ENCODE results near the gene LYSMD3. TPM values are rescaled to one million over a fixed set of nuclear protein-coding genes. Genes with fewer than 3 reads are reported as not detected.

LYSMD3 gene
- total and polyA plus RNA-seq, 10 of the 15 experiments (the other 5 are each of a cell fraction or from before 2014, with no cell fraction given), result 3.9 to 22.5 (median 12.6) TPM

- SMC1A ChIA-PET (ENCODE audit: uncharacterized antibody, unreplicated experiment), result no interaction called here
- Histone ChIP-seq H2AFZ (ENCODE audit: control insufficient read depth, low read depth, low read length) (no peak overlapping the region), H3K36me3 (ENCODE audit: control insufficient read depth in 2 of 2, insufficient read depth in 2 of 2, low read length in 1 of 2) (no peaks in the 10 kb centered on the region), H4K20me1 (ENCODE audit: control insufficient read depth, insufficient read depth) (no peaks in the 10 kb centered on the region), H3K79me2 (ENCODE audit: control insufficient read depth, insufficient read depth, low read length) (no peaks in the 10 kb centered on the region), H3K4me2 (ENCODE audit: control insufficient read depth, insufficient read depth) (no peak overlapping the region), H3K9me3 (replicated peaks; ENCODE audit: control insufficient read depth, insufficient read depth, low read length) (no peaks in the 10 kb centered on the region), H3K27ac (ENCODE audit: control insufficient read depth, insufficient read depth) (no peak overlapping the region), H3K27me3 (replicated peaks in 1 of 2; ENCODE audit: control insufficient read depth in 2 of 2, insufficient read depth in 2 of 2, low read length in 1 of 2) (no peaks in the 10 kb centered on the region; a peak in 1 of 4 replicates), H3K4me1 (ENCODE audit: control insufficient read depth, insufficient read depth, low read length) (no peaks in the 10 kb centered on the region), H3K4me3 (no peak overlapping the region), H3K9ac (ENCODE audit: control insufficient read depth, insufficient read depth, low read length) (no peak overlapping the region)
- no peak for DNase-seq (ENCODE audit: low read depth, low spot score)
- CTCF ChIA-PET, result interaction anchor here (1.0 to 1.3 kb wide), 3 partner anchors 57 to 237 kb away, joined by 3 to 4 read pairs (median 4); no protein-coding TSS in a partner anchor
- BruUV-seq (replicated peaks), result no TSS peak
- intact Hi-C loops (cut with micrococcal nuclease; ENCODE audit: unreplicated experiment) (no loop called here), in situ Hi-C loops (cut with MboI) (no loop called here)
- no peak for FAIRE-seq
- TF ChIP-seq STAT3 (IDR thresholded peaks at IDR 0.05; ENCODE audit: low read depth, low read length) (no peak), NR2C2 (IDR thresholded peaks at IDR 0.05; ENCODE audit: borderline replicate concordance, control insufficient read depth, insufficient read length, low read depth) (no peak), BACH1 (IDR thresholded peaks at IDR 0.05; ENCODE audit: borderline replicate concordance) (no peak), HDAC6 (IDR thresholded peaks at IDR 0.05; ENCODE audit: unreplicated experiment) (no peak), USF1 (IDR thresholded peaks at IDR 0.05; ENCODE audit: borderline replicate concordance, extremely low read length, insufficient read depth, low read depth, low read length) (no peak), SP1 (IDR thresholded peaks at IDR 0.05; ENCODE audit: low read depth, low read length) (no peak), CBX3 (IDR thresholded peaks at IDR 0.05; ENCODE audit: borderline replicate concordance, low read depth) (no peak), POLR2AphosphoS5 (IDR thresholded peaks at IDR 0.05; ENCODE audit: low read length) (no peak), STAT1 (conservative IDR thresholded peaks at IDR 0.05) (no peak), ZNF207 (IDR thresholded peaks at IDR 0.05; ENCODE audit: borderline replicate concordance) (no peak), RAD21 (IDR thresholded peaks at IDR 0.05; ENCODE audit: insufficient read depth, low read depth, low read length) (no peak)
- ATAC-seq, result no peak
- POLR2A ChIA-PET, result no interaction called here
- WGBS (ENCODE audit: insufficient coverage, insufficient replicate concordance, low lambda C conversion rate, missing lambda C conversion rate), result 6% methylated on average over 1 of the region's 1 CpG
- RAD21 ChIA-PET (ENCODE audit: unreplicated experiment), result no interaction called here
Measured at GRCh38 chr5:90547072-90547536, 17.7 kb upstream of the LYSMD3 start.
